H9 (cell line): ENCODE measurements around the gene ING1. TPM values are rescaled to one million over a fixed set of nuclear protein-coding genes. Genes with fewer than 3 reads are reported as not detected.

Experiments
- DNase-seq: peaks from one replicate; pipeline ENCODE4 v3.0.0-alpha.2; 2017
- H2AFZ ChIP-seq: one replicate; pipeline ENCODE4 v1.6.1; 2013; ENCODE audit warnings: mild to moderate bottlenecking, low read length, control low read depth, moderate library complexity
- H2AK5ac ChIP-seq: 2 replicates; pipeline ENCODE4 v1.6.1; 2013; ENCODE audit warnings: low read length, control low read depth, mixed read lengths; ENCODE audit not compliant: insufficient read length
- H2BK120ac ChIP-seq: one replicate; pipeline ENCODE4 v1.6.1; 2013; ENCODE audit warnings: low read depth, mild to moderate bottlenecking, low read length, control low read depth, inconsistent platforms; ENCODE audit not compliant: poor library complexity, severe bottlenecking
- H2BK12ac ChIP-seq: 2 replicates; pipeline ENCODE4 v1.6.1; 2013; ENCODE audit warnings: low read length, control low read depth, mixed read lengths, low read depth; ENCODE audit not compliant: insufficient read length
- H2BK15ac ChIP-seq: 2 replicates; pipeline ENCODE4 v1.6.1; 2013; ENCODE audit warnings: low read depth, low read length, control low read depth
- H2BK20ac ChIP-seq: one replicate; pipeline ENCODE4 v1.6.1; 2013; ENCODE audit warnings: low read depth, mild to moderate bottlenecking, low read length, control low read depth, inconsistent platforms; ENCODE audit not compliant: poor library complexity, severe bottlenecking
- H2BK5ac ChIP-seq: 2 replicates; pipeline ENCODE4 v1.6.1; 2013; ENCODE audit warnings: low read length, control low read depth, mixed read lengths; ENCODE audit not compliant: insufficient read length
- H3K14ac ChIP-seq: 2 replicates; pipeline ENCODE4 v1.6.1; 2013; ENCODE audit warnings: low read length, control low read depth; ENCODE audit not compliant: insufficient read depth
- H3K18ac ChIP-seq: 2 replicates; pipeline ENCODE4 v1.6.1; 2013; ENCODE audit warnings: low read depth, mild to moderate bottlenecking, mixed read lengths, low read length, control low read depth; ENCODE audit not compliant: insufficient read length
- H3K23ac ChIP-seq: 2 replicates; pipeline ENCODE4 v1.6.1; 2013; ENCODE audit warnings: low read length, control low read depth, mixed read lengths, low read depth; ENCODE audit not compliant: insufficient read length
- H3K23me2 ChIP-seq: 2 replicates; pipeline ENCODE4 v1.6.1; 2013; ENCODE audit warnings: low read depth, mild to moderate bottlenecking, mixed read lengths, low read length, control low read depth; ENCODE audit not compliant: insufficient read length, poor library complexity, severe bottlenecking
- H3K27ac ChIP-seq: 2 replicates; pipeline ENCODE4 v1.5.1; 2013; ENCODE audit warnings: low read length, control low read depth, mixed read lengths, low read depth; ENCODE audit not compliant: insufficient read length
- H3K27me3 ChIP-seq: 2 replicates; pipeline ENCODE4 v1.6.1; 2013; ENCODE audit warnings: low read length, control low read depth, inconsistent platforms; ENCODE audit not compliant: insufficient read depth
- H3K4ac ChIP-seq: 2 replicates; pipeline ENCODE4 v1.6.1; 2013; ENCODE audit warnings: low read depth, mild to moderate bottlenecking, control low read depth, inconsistent platforms, low read length, moderate library complexity
- H3K4me1 ChIP-seq: 2 replicates; pipeline ENCODE4 v1.6.1; 2013; ENCODE audit warnings: low read length, control low read depth, inconsistent platforms; ENCODE audit not compliant: insufficient read depth
- H3K4me2 ChIP-seq: 2 replicates; pipeline ENCODE4 v1.6.1; 2013; ENCODE audit warnings: low read length, control low read depth, mixed read lengths; ENCODE audit not compliant: insufficient read length, insufficient read depth
- H3K56ac ChIP-seq: 2 replicates; pipeline ENCODE4 v1.6.1; 2013; ENCODE audit warnings: low read depth, mild to moderate bottlenecking, mixed read lengths, low read length, control low read depth; ENCODE audit not compliant: insufficient read length
- H3K79me1 ChIP-seq: 2 replicates; pipeline ENCODE4 v1.6.1; 2013; ENCODE audit warnings: low read depth, mild to moderate bottlenecking, moderate library complexity, low read length, control low read depth, inconsistent platforms; ENCODE audit not compliant: insufficient read depth, poor library complexity, severe bottlenecking
- H3K79me2 ChIP-seq: 2 replicates; pipeline ENCODE4 v1.6.1; 2013; ENCODE audit warnings: low read length, control low read depth, inconsistent platforms; ENCODE audit not compliant: insufficient read depth
- H3K9ac ChIP-seq: 2 replicates; pipeline ENCODE4 v1.6.1; 2013; ENCODE audit warnings: low read length, control low read depth, mixed read lengths; ENCODE audit not compliant: insufficient read length; ENCODE audit errors: extremely low read depth
- H3K9me3 ChIP-seq: one replicate; pipeline ENCODE4 v1.6.1; 2013; ENCODE audit warnings: low read depth, low read length, inconsistent platforms; ENCODE audit not compliant: control insufficient read depth
- H3T11ph ChIP-seq: one replicate; pipeline ENCODE4 v1.6.1; 2013; ENCODE audit warnings: mild to moderate bottlenecking, low read length, control low read depth, inconsistent platforms
- H4K20me1 ChIP-seq: one replicate; pipeline ENCODE4 v1.6.1; 2013; ENCODE audit not compliant: control insufficient read depth, insufficient read length, insufficient read depth
- H4K5ac ChIP-seq: 2 replicates; pipeline ENCODE4 v1.6.1; 2013; ENCODE audit warnings: low read depth, mild to moderate bottlenecking, mixed read lengths, low read length, control low read depth; ENCODE audit not compliant: insufficient read length
- H4K8ac ChIP-seq: replicated peaks from 2 replicates; pipeline ENCODE4 v1.6.1; 2013; ENCODE audit warnings: low read length, control low read depth, mixed read lengths, low read depth; ENCODE audit not compliant: insufficient read length
- H4K91ac ChIP-seq: 2 replicates; pipeline ENCODE4 v1.6.1; 2013; ENCODE audit warnings: low read depth, mild to moderate bottlenecking, moderate library complexity, mixed read lengths, low read length, control low read depth; ENCODE audit not compliant: insufficient read length
- H3K27ac Mint-ChIP-seq, 3 experiments: 2 replicates in 2 of 3; 3 replicates in 1 of 3; pipeline ENCODE4 v1.8.0; 2020 to 2021; ENCODE audit warnings: mixed read lengths in 3 of 3, mild to moderate bottlenecking in 1 of 3, moderate library complexity in 1 of 3
- H3K27me3 Mint-ChIP-seq: 2 replicates; pipeline ENCODE4 v1.8.0; 2021; ENCODE audit warnings: low read depth, mild to moderate bottlenecking, moderate library complexity, mixed read lengths
- H3K36me3 Mint-ChIP-seq, 3 experiments: 2 replicates in 2 of 3; 3 replicates in 1 of 3; pipeline ENCODE4 v1.8.0; 2020 to 2021; ENCODE audit warnings: low read depth in 3 of 3, mixed read lengths in 3 of 3; ENCODE audit not compliant: insufficient read depth in 1 of 3
- H3K4me1 Mint-ChIP-seq, 2 experiments: 2 replicates each; pipeline ENCODE4 v1.8.0; 2020; ENCODE audit warnings: mixed read lengths in 2 of 2
- H3K4me3 Mint-ChIP-seq, 2 experiments: 2 replicates in 1 of 2; 3 replicates in 1 of 2; pipeline ENCODE4 v1.8.0; 2020 to 2021; ENCODE audit warnings: mild to moderate bottlenecking in 2 of 2, mixed read lengths in 2 of 2, moderate library complexity in 1 of 2
- H3K9me3 Mint-ChIP-seq, 2 experiments: 2 replicates in 1 of 2; 3 replicates in 1 of 2; pipeline ENCODE4 v1.8.0; 2020; ENCODE audit warnings: mild to moderate bottlenecking in 2 of 2, mixed read lengths in 2 of 2, moderate library complexity in 1 of 2
- CTCF ChIP-seq: fragments of 200-600 bp; sonication (generic); conservative IDR thresholded peaks from 3 replicates; pipeline ENCODE4 v1.8.0; 2021; ENCODE audit warnings: antibody characterized with exemption, mild to moderate bottlenecking
- WGBS: extraction: QIAGEN DNeasy Blood & Tissue Kit; methylation state at CpG from one replicate; pipeline ENCODE4 v1.1.7; 2013; ENCODE audit warnings: missing lambda C conversion rate, low lambda C conversion rate, mixed read lengths; ENCODE audit not compliant: insufficient read length; ENCODE audit errors: extremely low coverage; 5-methylcytosine and 5-hydroxymethylcytosine counted together
- total RNA-seq: library from RNA; stranded (reverse); gene quantifications from 2 replicates; pipeline ENCODE4 v1.2.1, GENCODE V29; 2021

ING1 gene
- total RNA-seq, 1 experiment from 2014 or later: 17.3 TPM

GRCh38 chr13:110715395-110716246, 2.1 kb downstream of the ING1 start:
- no peak overlapping the region for H3K27ac ChIP-seq
- H3K56ac ChIP-seq: no peak overlapping the region
- H3K79me1 ChIP-seq: peaks cover 3% of the 10 kb centered on the region
- H3K27ac Mint-ChIP-seq: peak overlapping the region; percentile 96 to 99 (median 96); a peak in 6 of 7 replicates
- peaks cover 0 to 2% of the 10 kb centered on the region in 2 experiments; a peak in 2 of 5 replicates for H3K9me3 Mint-ChIP-seq
- no peaks in the 10 kb centered on the region for H3K27me3 ChIP-seq
- no CpG with 5 or more reads among the region's 74 CpGs for WGBS
- peak overlapping the region; percentile 92 for H3K4me2 ChIP-seq
- H3K4ac ChIP-seq: no peak overlapping the region
- H4K8ac ChIP-seq: no peak overlapping the region
- peak overlapping the region; percentile 94 to 97 for H3K4me3 Mint-ChIP-seq
- H4K5ac ChIP-seq: no peak overlapping the region
- no peak overlapping the region for H2BK5ac ChIP-seq
- no peak overlapping the region for H3T11ph ChIP-seq
- peaks cover 4% of the 10 kb centered on the region for H3K23me2 ChIP-seq
- no peaks in the 10 kb centered on the region; the same call in 1 of the 2 replicates for H3K27me3 Mint-ChIP-seq
- no peaks in the 10 kb centered on the region for H4K20me1 ChIP-seq
- H3K79me2 ChIP-seq: peaks cover 36% of the 10 kb centered on the region; the same call in 1 of the 2 replicates
- no peak overlapping the region for H2BK120ac ChIP-seq
- H2AK5ac ChIP-seq: no peak overlapping the region
- no peak overlapping the region for H2BK15ac ChIP-seq
- no peaks in the 10 kb centered on the region for H3K4me1 ChIP-seq
- H3K4me1 Mint-ChIP-seq: peaks cover 22 to 24% of the 10 kb centered on the region in 2 experiments
- TF ChIP-seq CTCF: no peak
- H3K18ac ChIP-seq: peak overlapping the region; percentile 8
- DNase-seq: peak; percentile 99
- H3K23ac ChIP-seq: no peak overlapping the region
- H3K9me3 ChIP-seq: no peaks in the 10 kb centered on the region
- H3K36me3 Mint-ChIP-seq: peaks cover 10 to 18% (median 11%) of the 10 kb centered on the region in 3 experiments; a peak in 6 of 7 replicates
- H2BK12ac ChIP-seq: no peak overlapping the region
- no peak overlapping the region for H2AFZ ChIP-seq
- no peak overlapping the region for H2BK20ac ChIP-seq
- H3K9ac ChIP-seq: peak overlapping the region; percentile 92
- H3K14ac ChIP-seq: peak overlapping the region; percentile 66
- H4K91ac ChIP-seq: no peak overlapping the region
